T-helper 2 cell treated with Interferon-gamma antibody and Interleukin-4, amounts not matched to agents 5 μg/mL and 100 μg/mL, for 36 hours (primary cell): ENCODE measurements around the gene TMEM167A.

Experiments
- DNase-seq: peaks from one replicate; pipeline ENCODE4 v3.0.0; 2021; ENCODE audit warnings: low spot score
- H3K27ac Mint-ChIP-seq: one replicate; pipeline ENCODE4 v1.8.0; 2021; ENCODE audit warnings: mild to moderate bottlenecking, mixed read lengths
- H3K27me3 Mint-ChIP-seq: one replicate; pipeline ENCODE4 v1.8.0; 2021; ENCODE audit warnings: low read depth, mixed read lengths
- H3K36me3 Mint-ChIP-seq: one replicate; pipeline ENCODE4 v1.8.0; 2021; ENCODE audit warnings: low read depth, mixed read lengths
- H3K4me1 Mint-ChIP-seq: one replicate; pipeline ENCODE4 v1.8.0; 2021; ENCODE audit warnings: low read depth, mixed read lengths
- H3K4me3 Mint-ChIP-seq: one replicate; pipeline ENCODE4 v1.8.0; 2022; ENCODE audit warnings: mild to moderate bottlenecking, moderate library complexity, mixed read lengths
- H3K9me3 Mint-ChIP-seq: one replicate; pipeline ENCODE4 v1.8.0; 2021; ENCODE audit warnings: mixed read lengths

Gene TMEM167A

DNA sequence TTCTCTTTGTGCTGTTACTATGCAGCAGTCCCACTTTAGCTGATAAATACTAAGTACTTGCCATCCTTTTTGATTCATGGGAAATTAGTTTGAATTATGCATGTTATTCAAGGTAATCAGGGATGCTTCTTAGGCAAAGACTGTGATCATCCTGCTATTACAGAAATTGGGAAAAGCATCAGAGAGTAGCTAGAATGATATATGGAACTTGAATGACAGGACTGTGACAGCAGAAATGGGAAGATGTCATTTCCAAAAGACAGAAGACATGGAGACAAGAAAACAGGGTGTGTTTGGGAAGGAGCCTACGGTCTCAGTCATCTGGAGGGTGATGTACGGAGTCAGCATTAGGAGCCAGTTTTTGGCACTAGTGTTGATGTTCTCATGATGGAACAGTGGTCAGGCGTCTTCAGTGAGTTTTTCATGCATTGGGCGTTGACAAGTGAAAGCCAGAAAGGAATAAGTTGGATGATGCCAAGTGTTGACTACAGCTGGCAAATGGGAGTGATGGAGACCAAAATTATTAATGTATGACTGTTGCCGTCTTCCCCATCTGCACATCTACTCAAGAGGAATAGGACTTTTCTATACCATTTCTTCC, 70.4 kb downstream of the TMEM167A start:
- Mint-ChIP-seq H3K27me3 (no peaks in the 10 kb centered on the region), H3K4me1 (no peaks in the 10 kb centered on the region), H3K4me3 (no peak overlapping the region), H3K36me3 (no peaks in the 10 kb centered on the region), H3K9me3 (no peaks in the 10 kb centered on the region), H3K27ac (no peak overlapping the region)
- DNase-seq: no peak

DNA sequence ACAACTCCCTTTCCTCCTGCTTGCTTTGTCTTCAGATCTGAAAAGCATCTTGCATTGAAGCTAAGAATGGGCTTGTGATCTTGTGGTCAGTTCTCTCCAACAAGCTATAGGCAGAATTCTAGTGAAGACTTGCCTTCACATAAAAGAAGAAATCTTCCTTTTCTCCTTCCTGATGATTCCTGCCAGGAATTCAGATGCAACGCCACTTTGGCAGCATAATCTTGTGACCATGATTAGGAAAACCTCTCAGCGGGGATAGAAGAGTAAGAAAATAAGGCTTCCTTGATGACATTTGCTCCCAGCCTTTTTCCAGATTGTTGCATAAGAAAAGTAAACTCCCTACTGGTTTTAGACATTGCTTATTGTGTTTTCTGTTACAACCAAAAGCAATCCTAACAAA, 73.4 kb downstream of the TMEM167A start:
- no peak for DNase-seq
- no peaks in the 10 kb centered on the region for H3K9me3 Mint-ChIP-seq
- H3K27ac Mint-ChIP-seq: no peak overlapping the region
- no peaks in the 10 kb centered on the region for H3K4me1 Mint-ChIP-seq
- no peaks in the 10 kb centered on the region for H3K27me3 Mint-ChIP-seq
- no peaks in the 10 kb centered on the region for H3K36me3 Mint-ChIP-seq
- H3K4me3 Mint-ChIP-seq: no peak overlapping the region
